ENCODE measurements around the gene BLM.

Gene BLM

DNA sequence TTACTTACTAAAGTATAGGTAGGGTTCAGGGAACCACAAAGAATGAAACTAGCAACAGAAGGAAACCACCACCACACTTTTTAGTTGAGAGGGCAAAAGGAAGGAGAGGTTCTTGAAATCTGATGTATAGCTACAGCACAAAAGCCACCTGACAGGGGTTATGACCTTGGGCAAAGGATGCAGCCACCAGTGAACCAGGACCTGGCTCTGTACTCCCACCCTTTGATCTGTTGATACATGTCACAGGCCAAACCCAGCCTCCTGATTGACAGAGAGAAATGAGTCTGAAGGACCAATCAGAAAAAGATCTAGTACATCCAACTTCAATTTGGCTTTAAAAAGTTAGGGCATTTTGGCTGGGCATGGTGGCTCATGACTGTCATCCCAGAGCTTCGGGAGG, 20.0 kb upstream of the BLM start:
- TF ChIP-seq, protein P1, sequence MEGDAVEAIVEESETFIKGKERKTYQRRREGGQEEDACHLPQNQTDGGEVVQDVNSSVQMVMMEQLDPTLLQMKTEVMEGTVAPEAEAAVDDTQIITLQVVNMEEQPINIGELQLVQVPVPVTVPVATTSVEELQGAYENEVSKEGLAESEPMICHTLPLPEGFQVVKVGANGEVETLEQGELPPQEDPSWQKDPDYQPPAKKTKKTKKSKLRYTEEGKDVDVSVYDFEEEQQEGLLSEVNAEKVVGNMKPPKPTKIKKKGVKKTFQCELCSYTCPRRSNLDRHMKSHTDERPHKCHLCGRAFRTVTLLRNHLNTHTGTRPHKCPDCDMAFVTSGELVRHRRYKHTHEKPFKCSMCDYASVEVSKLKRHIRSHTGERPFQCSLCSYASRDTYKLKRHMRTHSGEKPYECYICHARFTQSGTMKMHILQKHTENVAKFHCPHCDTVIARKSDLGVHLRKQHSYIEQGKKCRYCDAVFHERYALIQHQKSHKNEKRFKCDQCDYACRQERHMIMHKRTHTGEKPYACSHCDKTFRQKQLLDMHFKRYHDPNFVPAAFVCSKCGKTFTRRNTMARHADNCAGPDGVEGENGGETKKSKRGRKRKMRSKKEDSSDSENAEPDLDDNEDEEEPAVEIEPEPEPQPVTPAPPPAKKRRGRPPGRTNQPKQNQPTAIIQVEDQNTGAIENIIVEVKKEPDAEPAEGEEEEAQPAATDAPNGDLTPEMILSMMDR (conservative IDR thresholded peaks at IDR 0.05), result no peak

DNA sequence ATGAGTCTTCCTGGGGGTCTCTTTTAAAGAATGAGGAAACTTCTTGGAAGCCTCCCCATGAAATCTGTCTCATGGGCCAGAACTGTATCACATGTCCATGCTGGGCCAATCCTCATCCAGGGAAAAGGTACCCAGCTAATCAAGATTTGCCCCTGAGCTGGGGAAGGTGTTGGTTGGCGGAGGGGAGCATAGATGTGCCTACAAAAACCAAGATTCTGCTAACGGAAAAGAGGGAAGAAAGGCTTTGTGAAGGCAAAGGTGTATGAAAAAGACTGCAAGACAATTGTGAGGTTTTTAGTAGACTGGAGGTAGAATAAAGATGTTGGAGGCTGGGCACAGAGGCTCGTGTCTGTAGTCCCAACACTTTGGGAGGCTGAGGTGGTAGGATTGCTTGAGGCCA, 18.5 kb upstream of the BLM start:
- H3K27ac ChIP-seq, result no peak overlapping the region
- TF ChIP-seq, protein P1 (conservative IDR thresholded peaks at IDR 0.05), result no peak

More for the DNA sequence above, 20.0 kb upstream of the BLM start:
- no peak overlapping the region for H3K27ac ChIP-seq

DNA sequence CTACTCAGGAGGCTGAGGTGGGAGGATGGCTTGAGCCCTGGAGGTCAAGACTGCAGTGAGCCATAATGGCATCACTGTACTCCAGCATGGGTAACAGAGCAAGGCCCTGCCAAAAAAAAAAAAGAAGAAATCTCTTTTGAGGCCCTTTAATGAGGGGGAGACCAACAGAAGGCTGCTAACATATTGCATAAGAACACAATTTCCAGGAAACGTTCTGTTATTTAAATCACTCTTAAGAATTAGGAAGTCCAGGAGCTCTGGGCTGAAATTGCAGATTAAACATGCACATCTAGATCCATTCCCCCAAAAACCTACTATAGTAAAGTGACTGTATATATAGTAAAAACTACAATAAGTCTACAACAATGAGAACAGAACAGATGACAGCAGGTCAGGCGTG, 16.1 kb upstream of the BLM start:
- H3K27ac ChIP-seq, result no peak overlapping the region
- TF ChIP-seq, protein P1 (conservative IDR thresholded peaks at IDR 0.05), result no peak

DNA sequence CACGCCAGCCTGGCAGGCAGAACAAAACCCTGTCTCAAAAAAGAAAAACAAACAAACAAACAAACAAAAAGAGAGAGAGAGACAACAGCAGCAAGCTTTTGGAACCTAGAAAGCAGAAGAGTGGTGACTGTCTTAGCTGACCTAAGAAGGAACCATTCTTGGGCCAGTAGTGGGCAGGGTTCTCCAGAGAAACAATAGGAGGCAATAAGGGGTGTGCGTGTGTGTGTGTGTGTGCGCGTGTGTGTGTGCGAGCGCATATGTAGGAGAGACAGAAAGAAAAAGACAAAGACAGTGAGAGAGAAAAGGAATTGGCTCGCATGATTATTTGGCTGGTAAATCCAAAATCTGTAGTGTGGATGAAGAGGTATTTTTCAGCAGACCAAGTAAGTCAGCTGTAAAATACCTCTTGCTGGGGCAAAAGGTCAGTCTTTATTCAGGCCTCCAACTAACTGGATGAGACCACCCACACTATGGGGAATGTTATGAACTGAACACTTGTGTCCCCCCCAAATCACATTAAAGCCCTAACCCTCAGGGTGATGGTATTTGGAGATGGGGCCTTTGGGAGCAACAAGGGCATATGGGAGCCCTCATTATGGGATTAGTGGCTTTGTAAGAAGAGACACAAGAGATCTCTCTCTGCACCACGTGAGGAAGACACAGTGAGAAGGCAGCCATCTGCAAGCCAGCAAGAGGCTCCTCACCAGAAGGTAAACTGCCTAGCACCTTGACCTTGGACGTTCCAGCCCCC, 15.1 kb upstream of the BLM start:
- TF ChIP-seq, protein P1 (conservative IDR thresholded peaks at IDR 0.05), result no peak

DNA sequence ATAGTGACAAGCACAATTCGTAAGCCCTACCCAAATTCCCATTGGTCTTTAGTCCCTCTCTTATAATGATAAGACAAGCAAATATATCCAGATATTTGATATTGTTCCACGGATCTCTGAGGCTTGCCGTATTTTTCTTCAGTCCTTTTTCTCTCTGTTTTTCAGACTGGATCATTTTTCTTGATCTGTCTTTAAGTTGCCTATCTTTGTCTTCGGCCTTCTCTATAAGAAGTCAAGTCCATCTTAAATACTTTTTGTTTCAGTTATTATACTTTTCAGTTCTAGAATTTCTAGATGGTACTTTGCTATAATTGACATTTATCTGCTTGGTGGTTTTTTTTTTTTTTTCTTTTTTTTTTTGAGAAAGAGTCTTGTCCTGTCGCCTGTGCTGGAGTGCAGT, 13.7 kb upstream of the BLM start:
- H3K27ac ChIP-seq, result no peak overlapping the region
- TF ChIP-seq, protein P1 (conservative IDR thresholded peaks at IDR 0.05), result no peak

More for the DNA sequence above, 15.1 kb upstream of the BLM start:
- H3K27ac ChIP-seq, result no peak overlapping the region

DNA sequence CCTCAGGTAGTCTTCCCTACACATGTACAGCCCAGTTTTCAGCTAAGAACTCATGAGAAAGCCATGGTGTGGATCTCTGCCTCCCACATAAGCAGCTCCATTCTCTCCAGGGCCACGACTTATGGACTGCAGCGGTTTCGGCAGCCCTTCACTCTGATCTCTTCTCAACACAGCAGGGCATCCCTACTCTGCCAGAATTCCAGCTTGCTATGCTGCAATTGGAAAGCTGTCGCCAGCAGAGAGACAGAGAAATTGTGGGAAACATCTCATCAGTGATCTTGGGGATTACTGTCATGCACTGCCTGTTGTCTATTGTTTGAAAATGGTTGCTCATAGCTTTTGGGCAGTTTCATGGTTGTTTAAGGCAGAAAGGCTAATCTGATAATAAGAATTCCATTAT, 11.9 kb upstream of the BLM start:
- TF ChIP-seq, protein P1 (conservative IDR thresholded peaks at IDR 0.05), result no peak
- H3K27ac ChIP-seq, result no peak overlapping the region

DNA sequence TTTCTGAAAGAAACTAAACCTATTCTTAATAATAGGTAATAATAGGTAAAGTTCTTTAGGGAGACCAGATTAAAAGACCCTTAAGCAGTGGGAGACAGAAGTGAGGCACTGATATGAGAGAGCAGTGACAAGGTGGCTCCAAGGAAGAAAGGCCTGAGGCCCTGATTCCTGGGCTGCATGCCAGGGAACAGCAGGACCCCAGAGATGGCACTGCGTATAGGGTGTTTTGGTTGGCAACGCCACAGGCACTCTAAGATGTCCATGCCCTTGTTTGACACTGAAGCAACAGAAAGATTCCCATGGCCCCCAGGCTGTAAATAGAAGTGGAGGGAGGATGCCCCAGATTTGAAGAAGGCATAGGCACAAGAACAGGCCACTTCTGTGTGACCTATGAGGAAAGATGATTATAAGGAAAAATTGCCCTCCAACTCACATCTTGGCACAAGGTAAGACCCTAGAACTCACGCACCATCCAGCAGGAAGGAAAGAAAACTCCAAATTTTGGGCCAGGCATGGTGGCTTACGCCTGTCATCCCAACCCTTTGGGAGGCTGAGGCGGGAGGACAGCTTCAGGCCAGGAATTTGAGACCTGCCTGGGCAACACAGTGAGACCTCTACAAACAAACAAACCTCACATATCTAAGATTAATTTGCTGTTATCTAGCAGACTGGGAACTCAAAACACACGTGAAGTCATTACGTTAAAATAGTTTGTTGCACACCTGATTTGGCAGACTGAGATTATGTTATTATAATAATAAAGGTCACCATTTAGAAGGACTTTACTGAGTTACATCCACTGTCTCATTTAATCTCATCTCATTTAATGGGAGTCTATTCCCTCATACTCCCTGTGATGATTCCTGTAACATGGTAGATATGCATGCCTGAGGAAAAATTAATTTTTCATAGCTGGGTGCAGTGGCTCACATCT, 10.5 kb upstream of the BLM start:
- H3K27ac ChIP-seq, result no peak overlapping the region
- TF ChIP-seq, protein P1 (conservative IDR thresholded peaks at IDR 0.05), result no peak

Measured in VCaP (cell line).